Adrenal gland (tissue), 12 donors: ENCODE results near the gene OR5C1. TPM values are rescaled to one million over a fixed set of nuclear protein-coding genes. Genes with fewer than 3 reads are reported as not detected.
"Not testable (repeated sequence)": the region's sequence is repeated elsewhere in the genome, so short reads cannot be mapped to it uniquely, and the experiment has no call there.

Experiments used
- DNase-seq, 7 donors: peaks; one replicate each; pipeline ENCODE4 v3.0.0-alpha.2; 2019 to 2020
- H3K27ac ChIP-seq, 5 donors: fragments of 200-600 bp; sonication (generic) in 4 of 5; 1 replicate in 3 of 5; 2 replicates in 2 of 5; pipeline versions ENCODE4 v1.5.1 to v1.8.0; 2016 to 2020; ENCODE audit warnings: mild to moderate bottlenecking in 1 of 5
- H3K27me3 ChIP-seq: fragments of 200-600 bp; 2 replicates; pipeline ENCODE4 v1.8.0; 2021
- H3K36me3 ChIP-seq, 2 donors: fragments of 200-600 bp; replicated peaks in 1 of 2; 1 replicate in 1 of 2; 2 replicates in 1 of 2; pipeline versions ENCODE4 v1.5.1 to v1.8.0; 2018 to 2022
- H3K4me1 ChIP-seq, 2 donors: fragments of 200-600 bp; replicated peaks in 1 of 2; 1 replicate in 1 of 2; 2 replicates in 1 of 2; pipeline versions ENCODE4 v1.5.1 to v1.8.0; 2018 to 2021
- H3K4me3 ChIP-seq, 4 donors: fragments of 200-600 bp; sonication (generic) in 3 of 4; one replicate each; pipeline ENCODE4 v1.5.1; 2016 to 2018
- H3K9me3 ChIP-seq, 3 donors: fragments of 200-600 bp; sonication (generic) in 1 of 3; replicated peaks in 1 of 3; 1 replicate in 2 of 3; 2 replicates in 1 of 3; pipeline versions ENCODE4 v1.5.1 to v1.8.0; 2016 to 2021
- CTCF ChIP-seq, 6 experiments: fragments of 450-650 bp in 4 of 6; fragments of 200-600 bp in 2 of 6; sonication (generic) in 1 of 6; IDR thresholded peaks; 1 replicate in 5 of 6; 2 replicates in 1 of 6; pipeline versions ENCODE4 v1.5.1 to v1.8.0; 2016 to 2021; ENCODE audit warnings: antibody characterized with exemption in 6 of 6, mild to moderate bottlenecking in 2 of 6, moderate library complexity in 1 of 6
- POLR2A ChIP-seq, 2 donors: fragments of 450-650 bp; IDR thresholded peaks; one replicate each; pipeline ENCODE4 v1.6.1; 2017; ENCODE audit warnings: antibody characterized with exemption in 2 of 2, mild to moderate bottlenecking in 2 of 2, moderate library complexity in 1 of 2
- WGBS, 4 donors: extraction: QIAGEN DNeasy Blood & Tissue Kit in 2 of 4; methylation state at CpG; one replicate each; pipeline versions ENCODE4 v1.1.5 to v1.1.7; 2013 to 2017; 5-methylcytosine and 5-hydroxymethylcytosine counted together
- intact Hi-C, 2 donors: fragments of 100-400 bp; cut with DNase I; formaldehyde crosslinking; loops; one replicate each; pipeline versions ENCODE4 v1.14.1 to v1.15.0; 2022 to 2023
- polyA plus RNA-seq, 3 donors: library from polyadenylated mRNA; stranded (reverse); fragments of 200-250 nt in 2 of 3; fragments of 350-450 nt in 1 of 3; fragmentation: Illumina TruSeq in 1 of 3; extraction: RNeasy Lipid Tissue Mini Kit (QIAGEN cat#74804) in 1 of 3; gene quantifications; one replicate each; pipeline ENCODE4 v1.2.3, GENCODE V29; 2013 to 2014
- total RNA-seq, 9 donors: library from RNA; depleted of rRNA in 4 of 9; stranded (reverse); fragments of >200 nt in 4 of 9; fragments of 120-200 nt in 1 of 9; fragmentation: NEBNext Ultra II Directional in 1 of 9; extraction: Animal tissue kit (Norgen Biotek cat#: 25700) in 1 of 9; gene quantifications; one replicate each; pipeline versions ENCODE4 v1.1.0 to v1.2.4, GENCODE V29; 2013 to 2023
- donor health status: healthy with polysubstance abuse.
- donor health status: Bipolar disorder and iron deficiency.
- donor health status: DM: yes; HTN: yes; CAD: no.
- donor health status: DM: no; HTN: no; CAD: no.
- donor health status: DM: no; HTN: no; CAD: no.
- donor health status: DM: yes; HTN: yes; CAD: no.

Gene OR5C1
- total and polyA plus RNA-seq, 12 donors: not detected

DNA sequence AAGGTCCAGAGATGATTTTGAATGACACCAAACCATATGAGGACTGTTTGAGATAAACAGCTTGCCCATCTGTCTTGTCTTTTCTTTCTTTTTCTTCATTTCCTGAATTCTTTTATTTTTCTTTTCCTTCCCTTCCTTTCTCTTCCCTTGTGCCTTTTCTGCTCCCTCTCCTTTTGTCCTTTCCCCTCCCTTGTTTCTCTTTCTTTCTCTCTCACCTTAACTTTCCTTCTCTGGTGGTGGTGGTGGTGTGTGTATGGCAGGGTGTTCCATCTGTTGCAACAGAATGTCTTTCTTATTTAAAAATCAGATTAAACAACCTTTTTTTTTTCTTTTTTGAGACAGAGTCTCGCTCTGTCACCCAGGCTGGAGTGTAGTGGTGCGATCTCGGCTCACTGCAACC lies 43.5 kb downstream of the OR5C1 start:
- no peak overlapping the region for H3K27ac ChIP-seq
- DNase-seq: no peak
- no peaks in the 10 kb centered on the region for H3K27me3 ChIP-seq
- H3K9me3 ChIP-seq: no peaks in the 10 kb centered on the region
- H3K4me3 ChIP-seq: no peak overlapping the region
- intact Hi-C loops: no loop called here
- H3K4me1 ChIP-seq: peaks cover 0 to 8% of the 10 kb centered on the region in 2 donors
- 78 to 87% (median 81%) methylated on average over 3 of the region's 3 CpGs for WGBS, 4 donors
- TF ChIP-seq CTCF (IDR thresholded peaks at IDR 0.05) (no peak), POLR2A (IDR thresholded peaks at IDR 0.05) (no peak)
- H3K36me3 ChIP-seq: no peaks in the 10 kb centered on the region

- H3K4me1 ChIP-seq: no peaks in the 10 kb centered on the region
- H3K36me3 ChIP-seq: no peaks in the 10 kb centered on the region
- no peaks in the 10 kb centered on the region for H3K9me3 ChIP-seq
- no peaks in the 10 kb centered on the region for H3K27me3 ChIP-seq
- WGBS, 4 donors: 38 to 66% (median 58%) methylated on average over 4 of the region's 4 CpGs
- intact Hi-C loops: no loop called here
- DNase-seq: no peak
- no peak overlapping the region for H3K27ac ChIP-seq
- no peak overlapping the region for H3K4me3 ChIP-seq
- TF ChIP-seq POLR2A (IDR thresholded peaks at IDR 0.05) (no peak), CTCF (IDR thresholded peaks at IDR 0.05) (no peak)
Observed at GRCh38 chr9:122835313-122835731, 46.6 kb downstream of the OR5C1 start.

GRCh38 chr9:122837266-122837850 lies 48.6 kb downstream of the OR5C1 start:
- Histone ChIP-seq H3K4me1 (no peaks in the 10 kb centered on the region), H3K9me3 (no peaks in the 10 kb centered on the region), H3K4me3 (no peak overlapping the region), H3K27me3 (no peaks in the 10 kb centered on the region), H3K27ac (no peak overlapping the region), H3K36me3 (no peaks in the 10 kb centered on the region)
- no peak for TF ChIP-seq POLR2A (IDR thresholded peaks at IDR 0.05)
- no peak for TF ChIP-seq CTCF (IDR thresholded peaks at IDR 0.05)
- DNase-seq: no peak
- intact Hi-C loops: no loop called here
- WGBS, 4 donors: 89 to 99% (median 95%) methylated on average over 9 to 14 of the region's 14 CpGs

- DNase-seq, H3K27ac ChIP-seq, H3K4me1 ChIP-seq, H3K36me3 ChIP-seq, intact Hi-C loops, H3K4me3 ChIP-seq, H3K27me3 ChIP-seq, H3K9me3 ChIP-seq: not testable (repeated sequence)
- WGBS, 4 donors: 53 to 89% (median 72%) methylated on average over 3 of the region's 3 CpGs
Observed at GRCh38 chr9:122838441-122838840, 49.7 kb downstream of the OR5C1 start.

Other genes starting within 250 kb of the OR5C1 start
- not detected for gene OR1N2, start 235.8 kb upstream of the OR5C1 start, total RNA-seq
- not detected for gene OR1N2, start 235.8 kb upstream of the OR5C1 start, polyA plus RNA-seq
- gene OR1L8, start 205.5 kb upstream of the OR5C1 start, total RNA-seq: under 1 TPM in 3 of 9 donors, not detected in 6; 0.06 to 0.71 (median 0.29) TPM
- under 1 TPM in 2 of 3 donors, not detected in 1; 0.07 to 0.09 TPM for gene OR1L8, start 205.5 kb upstream of the OR5C1 start, polyA plus RNA-seq
- gene OR1Q1, start 174.2 kb upstream of the OR5C1 start, total RNA-seq: not detected
- not detected for gene OR1Q1, start 174.2 kb upstream of the OR5C1 start, polyA plus RNA-seq
- gene OR1B1, start 131.3 kb upstream of the OR5C1 start, total RNA-seq: not detected
- gene OR1B1, start 131.3 kb upstream of the OR5C1 start, polyA plus RNA-seq: not detected
- not detected for gene OR1L1, start 127.2 kb upstream of the OR5C1 start, total RNA-seq
- gene OR1L1, start 127.2 kb upstream of the OR5C1 start, polyA plus RNA-seq: not detected
- not detected for gene OR1L3, start 113.8 kb upstream of the OR5C1 start, total RNA-seq
- gene OR1L3, start 113.8 kb upstream of the OR5C1 start, polyA plus RNA-seq: not detected
- gene OR1L4, start 64.9 kb upstream of the OR5C1 start, total RNA-seq: not detected
- not detected for gene OR1L4, start 64.9 kb upstream of the OR5C1 start, polyA plus RNA-seq
- gene OR1L6, start 46.6 kb upstream of the OR5C1 start, total RNA-seq: not detected
- gene OR1L6, start 46.6 kb upstream of the OR5C1 start, polyA plus RNA-seq: not detected
- gene OR1K1, start 11.2 kb downstream of the OR5C1 start, total RNA-seq: not detected
- not detected for gene OR1K1, start 11.2 kb downstream of the OR5C1 start, polyA plus RNA-seq
- gene PDCL, start 39.7 kb downstream of the OR5C1 start, total RNA-seq: 10 to 100 TPM; 10.5 to 19.1 (median 15.7) TPM
- gene PDCL, start 39.7 kb downstream of the OR5C1 start, polyA plus RNA-seq: 10 to 100 TPM in 1 of 3 donors, 1 to 10 TPM in 2; 6.3 to 10.8 (median 6.4) TPM
- 10 to 100 TPM; 22.6 to 42.2 (median 33.0) TPM for gene RC3H2, start 116.4 kb downstream of the OR5C1 start, total RNA-seq
- gene RC3H2, start 116.4 kb downstream of the OR5C1 start, polyA plus RNA-seq: 10 to 100 TPM in 1 of 3 donors, 1 to 10 TPM in 2; 8.0 to 16.3 (median 9.3) TPM
- 10 to 100 TPM in 3 of 9 donors, 1 to 10 TPM in 6; 5.2 to 11.6 (median 8.0) TPM for gene ZBTB6, start 124.4 kb downstream of the OR5C1 start, total RNA-seq
- gene ZBTB6, start 124.4 kb downstream of the OR5C1 start, polyA plus RNA-seq: 10 to 100 TPM in 1 of 3 donors, 1 to 10 TPM in 2; 1.8 to 10.9 (median 2.0) TPM
- 1 to 10 TPM; 2.1 to 7.4 (median 5.1) TPM for gene ZBTB26, start 142.6 kb downstream of the OR5C1 start, total RNA-seq
- gene ZBTB26, start 142.6 kb downstream of the OR5C1 start, polyA plus RNA-seq: 1 to 10 TPM; 1.6 to 5.2 (median 1.7) TPM
- 10 to 100 TPM; 17.1 to 62.3 (median 36.3) TPM for gene RABGAP1, start 152.1 kb downstream of the OR5C1 start, total RNA-seq
- gene RABGAP1, start 152.1 kb downstream of the OR5C1 start, polyA plus RNA-seq: 10 to 100 TPM in 2 of 3 donors, 1 to 10 TPM in 1; 8.5 to 29.5 (median 11.9) TPM
- 1 to 10 TPM in 3 of 9 donors, under 1 TPM in 4, not detected in 2; 0.14 to 1.7 (median 0.95) TPM for gene GPR21, start 244.7 kb downstream of the OR5C1 start, total RNA-seq
- under 1 TPM in 2 of 3 donors, not detected in 1; 0.22 to 0.32 TPM for gene GPR21, start 244.7 kb downstream of the OR5C1 start, polyA plus RNA-seq